HepG2 (cell line): ENCODE data around the gene ZNF581. TPM values are rescaled to one million over a fixed set of nuclear protein-coding genes. Genes with fewer than 3 reads are reported as not detected.
A peak's percentile ranks its signal among the peaks of the same experiment; 100 is the strongest.

Experiments
- ATAC-seq: fragments of 200-7000 bp; cut with Tn5 transposase; 3 replicates; pipeline ENCODE4 v1.9.1; 2020; ENCODE audit warnings: mild to moderate bottlenecking, moderate library complexity
- BruUV-seq: library from RNA; stranded (reverse); fragments of 400-500 nt; replicated peaks from 2 replicates; lab custom pipeline; 2021; lab: Mats Ljungman, UMichigan
- CTCF ChIA-PET: fragments of 300-600 bp; formaldehyde crosslinking; extraction: SDS; loops from one replicate; lab custom pipeline; 2021; ENCODE audit warnings: low total read pairs, inconsistent platforms, low intra/inter-chr PET ratio; lab: Yijun Ruan, JAX
- POLR2A ChIA-PET: fragments of 350-600 bp; sonication (Branson Sonifier 250); formaldehyde crosslinking; loops from one replicate; lab custom pipeline; 2020; ENCODE audit warnings: antibody characterized with exemption, inconsistent platforms; lab: Yijun Ruan, JAX
- DNase-seq: peaks from one replicate; pipeline ENCODE4 v3.0.0-alpha.2; 2015; ENCODE audit warnings: low spot score
- FAIRE-seq: peaks from 3 replicates; lab custom pipeline; 2011; peaks lifted over from hg19 to GRCh38; lab: Jason Lieb, UNC
- H2AFZ ChIP-seq: one replicate; pipeline ENCODE4 v1.6.1; 2011; ENCODE audit warnings: low read length, inconsistent platforms
- H3K27ac ChIP-seq: fragments of 300-600 bp; 3 replicates; pipeline ENCODE4 v1.8.0; 2011; ENCODE audit warnings: mixed run types, mild to moderate bottlenecking, mixed read lengths, low read length, inconsistent platforms; ENCODE audit not compliant: insufficient read depth; ENCODE audit errors: extremely low read length
- H3K27me3 ChIP-seq, 2 experiments: fragments of 200-600 bp in 1 of 2; 2 replicates in 1 of 2; 3 replicates in 1 of 2; pipeline versions ENCODE4 v1.6.0 to v1.8.0; 2011; ENCODE audit warnings: low read length in 2 of 2, mild to moderate bottlenecking in 2 of 2, moderate library complexity in 2 of 2, inconsistent platforms in 1 of 2; ENCODE audit not compliant: insufficient read depth in 2 of 2, control insufficient read depth in 1 of 2
- H3K36me3 ChIP-seq, 2 experiments: fragments of 200-600 bp in 1 of 2; replicated peaks in 1 of 2; 2 replicates in 1 of 2; 3 replicates in 1 of 2; pipeline versions ENCODE4 v1.5.1 to v1.8.0; 2011; ENCODE audit warnings: low read length in 2 of 2, inconsistent platforms in 1 of 2; ENCODE audit not compliant: insufficient read depth in 2 of 2, control insufficient read depth in 1 of 2
- H3K4me1 ChIP-seq: 2 replicates; pipeline ENCODE4 v1.5.1; 2012; ENCODE audit warnings: low read length, inconsistent platforms; ENCODE audit not compliant: insufficient read depth
- H3K4me2 ChIP-seq: 2 replicates; pipeline ENCODE4 v1.6.0; 2011; ENCODE audit warnings: low read depth, low read length, inconsistent platforms
- H3K4me3 ChIP-seq, 3 experiments: fragments of 200-600 bp in 1 of 3; sonication (generic), shearing (Covaris generic) in 1 of 3; replicated peaks in 1 of 3; 2 replicates each; pipeline ENCODE4 v1.5.1; 2011 to 2016; ENCODE audit warnings: low read length in 3 of 3, inconsistent platforms in 2 of 3, low read depth in 2 of 3, mild to moderate bottlenecking in 2 of 3, control low read depth in 1 of 3, mixed read lengths in 1 of 3; ENCODE audit not compliant: insufficient read depth in 1 of 3
- H3K79me2 ChIP-seq: one replicate; pipeline ENCODE4 v1.6.1; 2011; ENCODE audit warnings: low read length, inconsistent platforms; ENCODE audit not compliant: insufficient read depth
- H3K9ac ChIP-seq: 2 replicates; pipeline ENCODE4 v1.6.0; 2011; ENCODE audit warnings: mild to moderate bottlenecking, low read depth, low read length, inconsistent platforms; ENCODE audit not compliant: insufficient read depth
- H3K9me3 ChIP-seq: 2 replicates; pipeline ENCODE4 v1.5.1; 2012; ENCODE audit warnings: mild to moderate bottlenecking, low read length
- H4K20me1 ChIP-seq: 2 replicates; pipeline ENCODE4 v1.6.0; 2011; ENCODE audit warnings: inconsistent platforms, mild to moderate bottlenecking, low read length, moderate library complexity; ENCODE audit not compliant: insufficient read depth
- DPF2 ChIP-seq: sonication (generic); formaldehyde crosslinking; IDR thresholded peaks from 2 replicates; pipeline ENCODE4 v1.4.0; 2020; ENCODE audit warnings: mild to moderate bottlenecking, low read depth, missing genetic modification reagents, borderline replicate concordance
- ETV6 ChIP-seq: sonication (generic); formaldehyde crosslinking; conservative IDR thresholded peaks from 2 replicates; pipeline ENCODE4 v1.4.0; 2020; ENCODE audit warnings: missing genetic modification reagents
- GTF2F1 ChIP-seq: fragments of 150-350 bp; IDR thresholded peaks from 2 replicates; pipeline ENCODE4 v1.6.1; 2014; ENCODE audit warnings: low read length
- HCFC1 ChIP-seq: fragments of 150-350 bp; IDR thresholded peaks from 2 replicates; pipeline ENCODE4 v1.6.1; 2014; ENCODE audit warnings: low read depth, low read length
- IKZF4 ChIP-seq: sonication (generic); formaldehyde crosslinking; IDR thresholded peaks from 2 replicates; pipeline ENCODE4 v1.5.1; 2020; ENCODE audit warnings: borderline replicate concordance, mild to moderate bottlenecking, low read depth, missing genetic modification reagents; ENCODE audit errors: not compliant biosample characterization
- NR2F6 ChIP-seq, 2 experiments: IDR thresholded peaks; 2 replicates each; pipeline ENCODE4 v1.6.1; 2016; ENCODE audit warnings: antibody characterized with exemption in 1 of 2, mild to moderate bottlenecking in 1 of 2
- PHB2 ChIP-seq: fragments of 450-650 bp; IDR thresholded peaks from 2 replicates; pipeline ENCODE4 v1.6.1; 2018; ENCODE audit not compliant: partially characterized antibody
- SMAD9 ChIP-seq: sonication (generic); formaldehyde crosslinking; IDR thresholded peaks from 2 replicates; pipeline ENCODE4 v1.5.1; 2020; ENCODE audit warnings: mild to moderate bottlenecking, missing genetic modification reagents
- SP140L ChIP-seq: sonication (generic); formaldehyde crosslinking; IDR thresholded peaks from 2 replicates; pipeline ENCODE4 v1.4.0; 2020; ENCODE audit warnings: missing genetic modification reagents, borderline replicate concordance
- XBP1 ChIP-seq: sonication (generic); formaldehyde crosslinking; IDR thresholded peaks from 2 replicates; pipeline ENCODE4 v1.5.0; 2020; ENCODE audit warnings: missing genetic modification reagents
- ZNF160 ChIP-seq: sonication (generic); formaldehyde crosslinking; IDR thresholded peaks from 2 replicates; pipeline ENCODE4 v1.8.0; 2022; ENCODE audit warnings: mild to moderate bottlenecking, inconsistent platforms, missing genetic modification reagents
- ZNF326 ChIP-seq: sonication (generic); formaldehyde crosslinking; IDR thresholded peaks from 2 replicates; pipeline ENCODE4 v1.4.0; 2020; ENCODE audit warnings: missing genetic modification reagents, borderline replicate concordance
- ZNF446 ChIP-seq: sonication (generic); formaldehyde crosslinking; IDR thresholded peaks from 2 replicates; pipeline ENCODE4 v1.5.0; 2020; ENCODE audit warnings: mild to moderate bottlenecking, missing genetic modification reagents
- ZNF720 ChIP-seq: sonication (generic); formaldehyde crosslinking; IDR thresholded peaks from 2 replicates; pipeline ENCODE4 v1.4.0; 2020; ENCODE audit warnings: missing genetic modification reagents
- ZNF773 ChIP-seq: sonication (generic); formaldehyde crosslinking; IDR thresholded peaks from 2 replicates; pipeline ENCODE4 v1.4.0; 2020; ENCODE audit warnings: missing genetic modification reagents, borderline replicate concordance
- WGBS: methylation state at CpG from one replicate; pipeline ENCODE4 v1.1.6; 2017; ENCODE audit warnings: low lambda C conversion rate; 5-methylcytosine and 5-hydroxymethylcytosine counted together
- in situ Hi-C: cut with HindIII; loops from 2 replicates; pipeline ENCODE4 v1.10.0; 2017; ENCODE audit warnings: low pct_unique_long_range_greater_than_20kb; ENCODE audit not compliant: extremely low pct_ligation_motif_present
- intact Hi-C: fragments of 100-400 bp; cut with micrococcal nuclease; formaldehyde crosslinking; loops from one replicate; pipeline ENCODE4 v1.10.0; 2022; ENCODE audit not compliant: unreplicated experiment
- polyA plus RNA-seq, 8 experiments: library from polyadenylated mRNA; depleted of rRNA in 3 of 8; stranded (reverse) in 7 of 8; unstranded in 1 of 8; fragments of >200 nt; fragmentation: Illumina TruSeq in 4 of 8; extraction: Trizol in 4 of 8; gene quantifications; 2 replicates each; pipeline versions ENCODE4 v1.2.1 to v1.2.3, GENCODE V29; 2011 to 2016; ENCODE audit warnings: low read depth in 4 of 8, missing spikeins in 1 of 8, mixed read lengths in 1 of 8; ENCODE audit not compliant: insufficient read depth in 1 of 8
- total RNA-seq, 5 experiments: library from RNA; depleted of rRNA; stranded (reverse); fragments of >200 nt; fragmentation: Illumina TruSeq; extraction: Trizol; gene quantifications; 2 replicates each; pipeline ENCODE4 v1.2.3, GENCODE V29; 2016; ENCODE audit warnings: low read depth in 1 of 5
- TF ChIP-seq, protein P1 (sequence below): sonication (generic); formaldehyde crosslinking; conservative IDR thresholded peaks from 2 replicates; pipeline ENCODE4 v1.4.0; 2020; ENCODE audit warnings: mild to moderate bottlenecking, missing genetic modification reagents, moderate library complexity
- TF ChIP-seq, protein P2 (sequence below), 2 experiments: fragments of 450-650 bp in 1 of 2; sonication (generic) in 1 of 2; formaldehyde crosslinking; IDR thresholded peaks; 2 replicates each; pipeline versions ENCODE4 v1.5.0 to v1.8.0; 2020 to 2022; ENCODE audit warnings: mild to moderate bottlenecking in 1 of 2, missing genetic modification reagents in 1 of 2
- TF ChIP-seq, protein P3 (sequence below): sonication (generic); formaldehyde crosslinking; IDR thresholded peaks from 2 replicates; pipeline ENCODE4 v1.8.1; 2023; ENCODE audit warnings: mild to moderate bottlenecking, missing genetic modification reagents, borderline replicate concordance

The ZNF581 gene
- total and polyA plus RNA-seq, 2 of the 13 experiments (the other 11 are each of a cell fraction or from before 2014, with no cell fraction given), result 19.6 to 49.5 TPM

DNA sequence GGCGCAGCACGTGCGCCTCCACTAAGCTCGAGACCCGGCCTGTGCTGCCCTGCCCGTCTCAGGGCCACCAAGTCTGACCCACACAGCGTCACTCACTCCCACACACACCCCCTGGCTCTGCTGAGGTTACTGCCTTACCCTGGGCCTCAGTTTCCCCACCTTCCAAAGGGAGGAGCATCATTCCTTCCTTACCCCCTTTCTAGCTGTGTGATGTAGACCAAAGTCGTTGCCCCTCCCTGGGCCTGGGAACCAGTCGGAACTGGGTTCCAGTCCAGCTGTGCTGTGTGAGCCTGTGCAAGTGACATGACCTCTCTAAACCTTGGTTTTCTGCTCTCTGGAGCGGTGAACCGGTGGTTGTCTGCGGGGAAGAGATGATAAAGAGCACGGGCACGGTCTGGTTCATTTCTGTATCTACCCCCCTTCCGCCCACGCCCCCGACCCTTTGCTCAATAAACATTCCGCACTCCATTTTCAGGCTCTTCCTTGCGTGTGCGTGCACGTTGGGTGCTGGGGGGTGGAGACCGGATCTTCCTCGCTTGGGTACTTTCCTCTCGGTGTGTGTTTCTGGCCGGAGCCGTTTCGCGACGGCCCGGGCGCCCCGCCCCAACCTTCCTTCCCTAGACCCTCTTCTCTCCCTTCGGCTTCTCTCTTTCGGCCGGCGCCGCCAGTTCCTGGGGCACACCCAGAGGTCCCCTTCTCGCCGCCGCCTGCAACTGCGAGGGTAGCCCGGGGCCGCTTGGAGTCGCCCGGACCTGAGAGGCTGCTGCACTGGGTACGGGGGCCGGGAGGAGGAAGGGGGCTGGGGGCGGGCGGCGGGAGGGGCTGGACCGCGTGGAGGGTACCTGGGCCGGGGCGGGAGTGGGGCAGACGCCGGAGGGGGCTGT is at the start of gene ZNF581 (continued):
- no peak for TF ChIP-seq ZNF773 (CRISPR knock-in tag)
- TF ChIP-seq, protein P1, sequence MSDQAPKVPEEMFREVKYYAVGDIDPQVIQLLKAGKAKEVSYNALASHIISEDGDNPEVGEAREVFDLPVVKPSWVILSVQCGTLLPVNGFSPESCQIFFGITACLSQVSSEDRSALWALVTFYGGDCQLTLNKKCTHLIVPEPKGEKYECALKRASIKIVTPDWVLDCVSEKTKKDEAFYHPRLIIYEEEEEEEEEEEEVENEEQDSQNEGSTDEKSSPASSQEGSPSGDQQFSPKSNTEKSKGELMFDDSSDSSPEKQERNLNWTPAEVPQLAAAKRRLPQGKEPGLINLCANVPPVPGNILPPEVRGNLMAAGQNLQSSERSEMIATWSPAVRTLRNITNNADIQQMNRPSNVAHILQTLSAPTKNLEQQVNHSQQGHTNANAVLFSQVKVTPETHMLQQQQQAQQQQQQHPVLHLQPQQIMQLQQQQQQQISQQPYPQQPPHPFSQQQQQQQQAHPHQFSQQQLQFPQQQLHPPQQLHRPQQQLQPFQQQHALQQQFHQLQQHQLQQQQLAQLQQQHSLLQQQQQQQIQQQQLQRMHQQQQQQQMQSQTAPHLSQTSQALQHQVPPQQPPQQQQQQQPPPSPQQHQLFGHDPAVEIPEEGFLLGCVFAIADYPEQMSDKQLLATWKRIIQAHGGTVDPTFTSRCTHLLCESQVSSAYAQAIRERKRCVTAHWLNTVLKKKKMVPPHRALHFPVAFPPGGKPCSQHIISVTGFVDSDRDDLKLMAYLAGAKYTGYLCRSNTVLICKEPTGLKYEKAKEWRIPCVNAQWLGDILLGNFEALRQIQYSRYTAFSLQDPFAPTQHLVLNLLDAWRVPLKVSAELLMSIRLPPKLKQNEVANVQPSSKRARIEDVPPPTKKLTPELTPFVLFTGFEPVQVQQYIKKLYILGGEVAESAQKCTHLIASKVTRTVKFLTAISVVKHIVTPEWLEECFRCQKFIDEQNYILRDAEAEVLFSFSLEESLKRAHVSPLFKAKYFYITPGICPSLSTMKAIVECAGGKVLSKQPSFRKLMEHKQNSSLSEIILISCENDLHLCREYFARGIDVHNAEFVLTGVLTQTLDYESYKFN (CRISPR knock-in tag), result peak; percentile 37; the same call in 1 of the 2 replicates

DNA sequence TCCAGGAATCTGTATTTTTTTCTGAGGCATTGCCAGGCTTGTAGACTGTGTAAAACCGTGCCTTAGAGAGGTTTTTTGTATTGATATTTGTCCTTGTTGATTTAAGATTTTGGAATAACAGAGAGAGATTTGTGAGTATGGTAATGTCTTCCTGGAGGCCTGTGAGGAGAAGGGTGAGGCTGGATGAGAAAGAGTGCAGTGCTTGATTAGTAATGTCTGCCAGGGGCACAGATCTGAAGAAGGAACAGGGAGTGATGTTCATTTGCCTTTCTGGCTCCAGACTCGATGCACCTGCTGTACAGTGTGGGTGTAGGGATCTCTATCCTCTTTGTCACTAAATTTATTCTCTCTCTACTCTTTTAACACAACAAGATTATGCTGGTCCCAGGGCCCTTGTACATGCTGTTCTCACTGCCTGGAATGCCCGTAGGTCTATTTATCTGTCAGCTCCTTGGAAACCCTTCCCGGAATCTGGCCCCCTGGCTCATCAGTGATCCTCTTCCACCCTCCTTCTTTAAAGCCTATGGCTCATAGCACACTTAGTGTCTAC is 48.4 kb upstream of the ZNF581 start:
- DNase-seq (no peak), ATAC-seq (no peak), FAIRE-seq (no peak)
- Histone ChIP-seq H3K4me3 (no peak overlapping the region), H3K9me3 (no peaks in the 10 kb centered on the region), H3K27me3 (no peaks in the 10 kb centered on the region; a peak in 1 of 5 replicates), H2AFZ (no peak overlapping the region), H4K20me1 (0 out of 2 replicates have a peak, but pooled peaks cover 6% of the 10 kb centered on the region), H3K36me3 (peaks cover 10 to 32% of the 10 kb centered on the region in 2 experiments; a peak in 4 of 5 replicates), H3K4me2 (no peak overlapping the region), H3K79me2 (peaks cover 2% of the 10 kb centered on the region), H3K27ac (no peak overlapping the region), H3K4me1 (peaks cover 9% of the 10 kb centered on the region), H3K9ac (no peak overlapping the region)
- ChIA-PET POLR2A (interaction anchor here (1.0 kb wide), 1 partner anchor 10 kb away, joined by 4 read pairs; no protein-coding TSS in a partner anchor), CTCF (no interaction called here)
- in situ Hi-C loops (no loop called here), intact Hi-C loops (no loop called here)
- 92% methylated on average over 4 of the region's 4 CpGs for WGBS
- no TSS peak for BruUV-seq
- TF ChIP-seq SMAD9 (CRISPR knock-in tag) (no peak), XBP1 (no peak), ZNF720 (no peak), ZNF160 (CRISPR knock-in tag) (no peak), ZNF326 (CRISPR knock-in tag) (no peak), NR2F6 (IDR thresholded peaks at IDR 0.05) (no peak), NR2F6 (CRISPR knock-in tag; IDR thresholded peaks at IDR 0.05) (no peak), IKZF4 (CRISPR knock-in tag) (no peak), DPF2 (CRISPR knock-in tag) (no peak), HCFC1 (no peak), GTF2F1 (no peak), ZNF446 (CRISPR knock-in tag) (no peak), PHB2 (no peak), ETV6 (CRISPR knock-in tag) (no peak), SP140L (CRISPR knock-in tag) (no peak)
- TF ChIP-seq, protein P2, sequence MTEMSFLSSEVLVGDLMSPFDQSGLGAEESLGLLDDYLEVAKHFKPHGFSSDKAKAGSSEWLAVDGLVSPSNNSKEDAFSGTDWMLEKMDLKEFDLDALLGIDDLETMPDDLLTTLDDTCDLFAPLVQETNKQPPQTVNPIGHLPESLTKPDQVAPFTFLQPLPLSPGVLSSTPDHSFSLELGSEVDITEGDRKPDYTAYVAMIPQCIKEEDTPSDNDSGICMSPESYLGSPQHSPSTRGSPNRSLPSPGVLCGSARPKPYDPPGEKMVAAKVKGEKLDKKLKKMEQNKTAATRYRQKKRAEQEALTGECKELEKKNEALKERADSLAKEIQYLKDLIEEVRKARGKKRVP (CRISPR knock-in tag; IDR thresholded peaks at IDR 0.05), result no peak
- TF ChIP-seq, protein P3, sequence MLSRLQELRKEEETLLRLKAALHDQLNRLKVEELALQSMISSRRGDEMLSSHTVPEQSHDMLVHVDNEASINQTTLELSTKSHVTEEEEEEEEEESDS (CRISPR knock-in tag), result no peak
